OCI-LY1 (cell line): ENCODE data around the gene FGFR1OP2.

Experiments
- H2AFZ ChIP-seq: fragments of 200-600 bp; sonication (generic), shearing (Covaris generic); 2 replicates; pipeline ENCODE4 v1.6.0; 2014; ENCODE audit warnings: antibody characterized with exemption, mild to moderate bottlenecking, low read length
- H3F3A ChIP-seq: fragments of 200-600 bp; sonication (generic), shearing (Covaris generic); 2 replicates; pipeline ENCODE4 v1.6.0; 2014; ENCODE audit warnings: mild to moderate bottlenecking, antibody characterized with exemption, low read length, moderate library complexity; ENCODE audit not compliant: insufficient read depth
- H3K27ac ChIP-seq: fragments of 200-600 bp; sonication (generic); 2 replicates; pipeline ENCODE4 v1.5.1; 2014; ENCODE audit warnings: low read length, mixed run types, mild to moderate bottlenecking, low read depth; ENCODE audit not compliant: poor library complexity, severe bottlenecking
- H3K27me3 ChIP-seq: fragments of 200-600 bp; sonication (generic); 2 replicates; pipeline ENCODE4 v1.6.0; 2014; ENCODE audit warnings: antibody characterized with exemption, mild to moderate bottlenecking, low read length, moderate library complexity; ENCODE audit not compliant: insufficient read depth
- H3K36me3 ChIP-seq: fragments of 200-600 bp; sonication (generic); 2 replicates; pipeline ENCODE4 v1.6.1; 2014; ENCODE audit warnings: mild to moderate bottlenecking, antibody characterized with exemption, low read length, moderate library complexity, mixed read lengths; ENCODE audit not compliant: insufficient read depth
- H3K4me1 ChIP-seq: fragments of 200-600 bp; sonication (generic); 2 replicates; pipeline ENCODE4 v1.5.1; 2014; ENCODE audit warnings: mild to moderate bottlenecking, low read length, moderate library complexity; ENCODE audit not compliant: insufficient read depth, severe bottlenecking
- H3K4me2 ChIP-seq: fragments of 200-600 bp; sonication (generic), shearing (Covaris generic); 2 replicates; pipeline ENCODE4 v1.6.1; 2014; ENCODE audit warnings: low read length
- H3K4me3 ChIP-seq: fragments of 200-600 bp; sonication (generic); 2 replicates; pipeline ENCODE4 v1.5.1; 2014; ENCODE audit warnings: low read length, low read depth, mild to moderate bottlenecking, mixed read lengths; ENCODE audit not compliant: poor library complexity, severe bottlenecking
- H3K79me2 ChIP-seq: fragments of 200-600 bp; shearing (Covaris generic); 2 replicates; pipeline ENCODE4 v1.6.1; 2016; ENCODE audit warnings: mixed run types, low read length, mixed read lengths; ENCODE audit not compliant: insufficient read depth
- H3K9ac ChIP-seq: fragments of 200-600 bp; sonication (generic), shearing (Covaris generic); 2 replicates; pipeline ENCODE4 v1.6.1; 2014; ENCODE audit warnings: mild to moderate bottlenecking, low read length, mixed read lengths
- H3K9me2 ChIP-seq: fragments of 200-600 bp; sonication (generic), shearing (Covaris generic); 2 replicates; pipeline ENCODE4 v1.6.1; 2014; ENCODE audit warnings: low read depth, mild to moderate bottlenecking, low read length, mixed read lengths
- H3K9me3 ChIP-seq: fragments of 200-600 bp; shearing (Covaris generic); 2 replicates; pipeline ENCODE4 v1.6.1; 2014; ENCODE audit warnings: low read length, mixed read lengths
- H4K20me1 ChIP-seq: fragments of 200-600 bp; sonication (generic), shearing (Covaris generic); 2 replicates; pipeline ENCODE4 v1.6.0; 2016; ENCODE audit warnings: mild to moderate bottlenecking, low read length; ENCODE audit not compliant: insufficient read depth
- CTCF ChIP-seq: fragments of 200-600 bp; sonication (generic), shearing (Covaris generic); IDR thresholded peaks from 2 replicates; pipeline ENCODE4 v1.5.1; 2017; ENCODE audit warnings: mild to moderate bottlenecking, antibody characterized with exemption, low read length, moderate library complexity, mixed read lengths
- EZH2 ChIP-seq: fragments of 200-600 bp; sonication (generic), shearing (Covaris generic); IDR thresholded peaks from 2 replicates; pipeline ENCODE4 v1.8.0; 2017; ENCODE audit warnings: borderline replicate concordance, mixed run types, mild to moderate bottlenecking, antibody characterized with exemption, low read length, moderate library complexity, mixed read lengths

FGFR1OP2 gene

GRCh38 chr12:26963413-26963812, 25.1 kb downstream of the FGFR1OP2 start:
- Histone ChIP-seq H3K27ac (no peak overlapping the region), H3K36me3 (peaks cover 68% of the 10 kb centered on the region), H3K9me2 (no peaks in the 10 kb centered on the region), H3K9ac (no peak overlapping the region), H2AFZ (no peak overlapping the region), H3K9me3 (no peaks in the 10 kb centered on the region), H3K4me3 (no peak overlapping the region), H3F3A (no peaks in the 10 kb centered on the region), H3K4me1 (no peaks in the 10 kb centered on the region), H3K4me2 (no peak overlapping the region), H3K79me2 (no peaks in the 10 kb centered on the region), H4K20me1 (no peaks in the 10 kb centered on the region), H3K27me3 (no peaks in the 10 kb centered on the region)
- TF ChIP-seq EZH2 = no peak
- no peak for TF ChIP-seq CTCF

- TF ChIP-seq CTCF (no peak), EZH2 (no peak)
- no peak overlapping the region for H2AFZ ChIP-seq
- H3K9me2 ChIP-seq = no peaks in the 10 kb centered on the region
- H3K4me2 ChIP-seq = no peak overlapping the region
- H3K4me1 ChIP-seq = peaks cover 8% of the 10 kb centered on the region
- H3K27me3 ChIP-seq = no peaks in the 10 kb centered on the region
- no peak overlapping the region for H3K4me3 ChIP-seq
- no peak overlapping the region for H3K27ac ChIP-seq
- H3F3A ChIP-seq = no peaks in the 10 kb centered on the region
- H3K9me3 ChIP-seq = no peaks in the 10 kb centered on the region
- H3K79me2 ChIP-seq = no peaks in the 10 kb centered on the region
- no peaks in the 10 kb centered on the region for H4K20me1 ChIP-seq
- no peak overlapping the region for H3K9ac ChIP-seq
- peaks cover 63% of the 10 kb centered on the region for H3K36me3 ChIP-seq
Observed at GRCh38 chr12:26966842-26967241, 28.6 kb downstream of the FGFR1OP2 start.

GRCh38 chr12:26970136-26970535, 31.9 kb downstream of the FGFR1OP2 start:
- Histone ChIP-seq H3K4me1 (peaks cover 13% of the 10 kb centered on the region), H3K9me3 (no peaks in the 10 kb centered on the region), H2AFZ (no peak overlapping the region), H3K4me2 (no peak overlapping the region), H3K9me2 (no peaks in the 10 kb centered on the region), H4K20me1 (no peaks in the 10 kb centered on the region), H3F3A (no peaks in the 10 kb centered on the region), H3K27me3 (no peaks in the 10 kb centered on the region), H3K79me2 (no peaks in the 10 kb centered on the region), H3K9ac (no peak overlapping the region), H3K36me3 (peaks cover 56% of the 10 kb centered on the region), H3K27ac (no peak overlapping the region), H3K4me3 (no peak overlapping the region)
- TF ChIP-seq EZH2 (no peak), CTCF (no peak)
